Pons (tissue), 1 donor: ENCODE data around the gene ZC3H13.

Source experiments
- DNase-seq: peaks from one replicate; pipeline ENCODE4 v3.0.0-alpha.2; 2016; ENCODE audit warnings: low spot score

The ZC3H13 gene

DNA sequence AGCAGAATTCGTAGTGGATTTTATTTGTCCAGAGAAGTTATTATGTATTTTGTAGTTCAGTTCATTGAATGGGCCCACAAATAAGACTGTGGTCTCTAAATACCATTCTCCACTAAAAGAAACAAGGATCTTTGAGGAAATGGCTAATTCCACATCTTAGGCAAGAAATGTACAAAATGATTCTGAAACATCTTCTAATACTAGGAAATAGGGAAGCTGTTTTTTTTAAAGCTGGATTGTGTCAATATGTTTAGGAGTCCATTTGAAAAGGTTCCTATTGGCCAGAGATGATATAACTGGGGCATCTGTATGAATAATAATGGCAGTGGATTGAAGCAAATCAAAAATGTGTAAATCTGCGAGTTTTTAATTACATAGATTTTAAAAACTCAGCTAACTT lies 112.5 kb downstream of the ZC3H13 start:
- no peak for DNase-seq

GRCh38 chr13:45936621-45937020 lies 115.9 kb downstream of the ZC3H13 start:
- no peak for DNase-seq

DNA sequence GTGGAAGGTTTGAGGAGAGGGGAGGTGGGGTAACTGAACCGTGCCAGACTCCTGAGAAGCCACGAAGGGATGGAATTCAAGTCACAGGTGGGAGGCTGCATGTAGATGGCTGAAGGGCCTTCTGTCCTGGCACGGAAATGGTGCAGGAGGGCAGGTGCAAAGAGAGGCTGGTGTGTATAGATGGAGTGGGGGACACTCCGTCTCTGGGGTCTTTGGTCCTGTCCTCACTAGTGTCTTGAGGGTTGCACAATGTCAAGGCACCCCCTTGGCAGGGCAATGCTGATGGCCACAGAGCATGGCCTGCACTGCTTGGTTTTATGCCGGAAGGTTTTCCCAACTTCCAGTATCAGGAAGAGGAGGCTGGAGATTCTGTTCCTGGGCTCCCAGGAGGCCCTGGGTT lies 118.3 kb downstream of the ZC3H13 start:
- no peak for DNase-seq

- DNase-seq: no peak
Observed at GRCh38 chr13:45933203-45933908, 119.2 kb downstream of the ZC3H13 start.

DNA sequence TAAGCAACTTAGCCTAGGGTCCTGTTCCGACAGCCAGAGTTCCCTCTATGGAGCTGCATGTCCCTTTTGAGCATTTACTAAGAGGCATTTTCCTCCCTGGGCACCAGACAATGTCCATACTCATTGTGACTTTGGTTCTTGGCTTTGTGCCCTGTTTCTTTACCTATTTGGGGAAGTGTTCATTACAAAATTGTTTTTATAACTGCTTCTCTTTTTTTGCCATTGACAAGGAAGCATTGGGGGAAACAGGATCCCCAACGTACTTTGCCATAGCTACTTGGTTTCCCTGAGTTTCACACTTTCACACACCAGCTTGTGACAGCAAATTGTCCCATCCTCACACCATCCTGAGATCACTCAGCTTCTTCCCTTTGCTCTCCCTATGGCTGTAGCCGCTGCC lies 119.9 kb downstream of the ZC3H13 start:
- DNase-seq: peak; percentile 24

DNA sequence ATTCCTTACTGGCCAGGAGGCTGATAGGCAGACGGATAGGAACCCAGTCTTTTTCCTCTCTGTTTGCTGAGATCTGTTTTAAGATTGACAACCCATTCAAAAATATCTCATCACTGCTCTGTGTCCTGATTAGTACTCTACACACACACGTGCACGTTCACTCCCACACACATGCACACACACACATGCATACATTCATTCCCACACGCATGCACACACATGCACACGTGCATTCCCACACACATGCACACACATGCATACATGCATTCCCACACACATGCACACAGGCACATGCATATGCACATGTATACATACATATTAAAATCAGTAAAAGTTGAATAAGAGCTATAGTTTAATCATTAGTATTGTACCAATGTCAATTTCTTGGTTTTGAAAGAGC lies 120.4 kb downstream of the ZC3H13 start:
- no peak for DNase-seq

- DNase-seq: no peak
Observed at GRCh38 chr13:45931211-45931610, 121.3 kb downstream of the ZC3H13 start.

DNA sequence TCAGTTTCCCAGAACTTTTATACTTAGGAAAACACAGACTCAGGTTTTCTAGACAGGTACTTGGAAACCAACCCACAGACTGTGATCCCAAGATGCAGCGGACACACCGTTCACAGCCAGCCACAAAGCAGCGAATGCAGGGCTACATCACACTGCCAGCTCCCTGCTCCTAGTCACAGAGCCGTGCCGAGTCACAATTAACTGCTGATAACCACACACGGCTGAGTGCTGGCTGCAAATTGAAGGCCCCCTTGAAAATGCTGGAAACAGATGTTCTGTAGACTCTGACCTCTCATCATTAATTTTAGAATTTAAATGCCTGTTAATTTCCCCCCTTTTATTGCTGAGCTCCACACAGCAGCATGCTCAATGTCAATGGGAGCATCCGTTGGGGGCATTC lies 122.4 kb downstream of the ZC3H13 start:
- no peak for DNase-seq

- no peak for DNase-seq
Observed at GRCh38 chr13:45928843-45929242, 123.7 kb downstream of the ZC3H13 start.

- DNase-seq: no peak
Observed at GRCh38 chr13:45928176-45928575, 124.4 kb downstream of the ZC3H13 start.

- DNase-seq: no peak
Observed at GRCh38 chr13:45926741-45927140, 125.8 kb downstream of the ZC3H13 start.

DNA sequence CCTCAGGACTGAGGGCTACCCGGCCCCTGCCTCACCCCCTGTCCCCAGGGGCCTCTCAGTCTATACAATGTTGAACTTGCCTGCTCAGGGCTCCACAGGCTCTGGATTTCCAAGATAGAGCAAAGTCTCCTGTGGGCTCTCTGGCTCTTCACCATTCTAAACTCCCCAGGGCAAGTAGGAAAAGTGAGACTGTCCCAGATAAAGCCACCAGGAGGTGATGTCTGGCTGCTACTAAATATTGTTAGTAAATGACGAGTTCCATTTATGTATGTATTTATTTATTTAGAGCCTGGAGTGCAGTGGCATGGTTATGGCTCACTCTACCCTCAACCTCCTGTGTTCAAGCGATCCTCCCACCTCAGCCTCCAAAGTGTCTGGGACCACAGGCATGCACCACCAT lies 127.4 kb downstream of the ZC3H13 start:
- DNase-seq: no peak

- no peak for DNase-seq
Observed at GRCh38 chr13:45921162-45921736, 131.3 kb downstream of the ZC3H13 start.

DNA sequence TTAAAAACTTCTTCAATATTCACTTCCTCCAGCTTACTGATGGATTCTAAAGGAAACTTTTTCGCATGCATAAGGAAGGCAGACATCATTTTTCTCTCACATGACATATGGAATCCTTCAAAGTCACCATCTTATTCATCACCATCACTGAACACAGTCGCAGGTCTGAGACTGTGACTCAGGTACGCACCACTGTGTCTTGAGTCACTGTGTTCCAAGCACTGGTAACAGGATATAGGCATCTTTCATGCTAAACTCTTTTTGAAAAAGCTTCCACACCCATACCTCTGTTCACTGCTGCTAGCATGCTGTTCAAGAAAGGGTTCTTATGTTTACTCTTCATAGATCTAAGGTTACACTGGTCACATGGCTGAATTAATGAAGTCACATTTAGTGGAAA lies 133.9 kb downstream of the ZC3H13 start:
- no peak for DNase-seq

DNA sequence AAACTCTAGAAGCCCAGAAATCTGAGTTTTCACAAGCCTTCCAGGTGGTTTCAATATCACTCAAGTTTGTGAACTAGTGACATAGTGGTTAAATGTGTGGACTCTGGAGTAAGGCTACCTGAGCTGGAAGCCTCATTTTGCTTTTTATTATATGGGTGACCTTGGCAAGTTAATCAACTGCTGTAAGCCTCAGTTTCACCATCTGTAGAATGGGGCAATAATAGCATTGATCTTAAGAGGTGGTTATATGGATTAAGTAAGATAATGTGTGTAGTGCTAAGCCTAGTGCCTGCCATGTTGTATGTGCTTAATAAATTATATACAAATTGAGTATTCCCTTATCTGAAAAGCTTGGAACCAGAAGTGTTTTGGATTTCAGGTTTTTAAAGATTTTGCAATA lies 135.5 kb downstream of the ZC3H13 start:
- no peak for DNase-seq

DNA sequence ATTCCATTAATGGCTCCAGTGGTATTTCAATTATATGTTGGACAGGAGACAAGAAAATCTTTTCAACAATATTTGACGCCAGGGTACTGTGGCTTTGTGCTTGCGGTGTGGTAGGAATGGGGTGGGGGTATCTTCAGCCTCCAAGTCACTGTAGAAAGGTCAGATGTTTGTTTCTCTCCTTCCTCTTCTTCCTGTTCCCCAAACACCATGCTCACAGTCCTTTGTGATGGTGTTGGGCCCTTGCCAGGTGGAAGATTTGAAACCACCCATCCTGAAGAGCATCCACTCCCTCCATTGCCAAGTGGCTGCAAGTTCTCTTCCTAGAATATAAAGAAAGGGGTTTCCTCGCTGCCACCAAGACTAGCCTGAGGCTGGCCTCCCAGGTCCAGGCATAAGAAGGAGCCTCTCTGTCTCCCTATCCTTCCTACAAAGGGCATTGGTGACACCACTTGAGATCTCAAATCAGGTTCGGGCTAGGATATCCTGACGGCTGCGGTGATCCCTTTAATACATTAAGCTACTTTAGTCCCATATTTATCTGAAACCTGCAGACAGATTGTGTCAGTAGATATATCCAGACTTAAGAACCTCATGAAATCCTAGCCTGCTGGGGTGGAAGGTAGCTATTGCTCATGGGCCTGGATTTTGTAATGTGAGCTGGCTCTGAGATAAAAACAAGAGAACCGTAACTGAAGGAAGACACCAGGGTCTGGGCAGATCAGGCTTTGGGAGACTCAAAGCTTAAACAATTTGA lies 136.7 kb downstream of the ZC3H13 start:
- DNase-seq: no peak

- DNase-seq: no peak
Observed at GRCh38 chr13:45909673-45910072, 142.9 kb downstream of the ZC3H13 start.

- no peak for DNase-seq
Observed at GRCh38 chr13:45909089-45909488, 143.5 kb downstream of the ZC3H13 start.

DNA sequence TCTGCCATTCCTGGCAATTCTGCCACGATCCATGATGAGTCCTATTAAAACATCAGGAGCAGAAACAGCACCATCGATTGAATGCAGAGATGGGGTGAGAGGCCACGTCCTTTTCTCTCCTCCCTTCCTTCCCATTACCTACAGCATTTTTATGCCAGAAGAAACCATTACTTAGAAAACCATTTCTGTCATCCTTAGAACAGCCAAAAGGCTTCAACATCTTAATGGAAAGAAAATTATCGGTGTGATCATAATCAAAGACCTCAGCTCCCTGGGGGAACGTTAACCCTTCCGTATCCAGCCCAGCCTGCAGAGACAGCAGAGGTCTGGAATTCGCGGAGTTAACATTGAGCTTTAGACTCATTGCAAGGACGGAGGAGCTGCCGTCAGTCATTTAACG lies 145.0 kb downstream of the ZC3H13 start:
- DNase-seq: no peak
